Gastroesophageal sphincter (tissue), 4 donors: Measurements from ENCODE around the gene KIF2A. TPM values are rescaled to one million over a fixed set of nuclear protein-coding genes. Genes with fewer than 3 reads are reported as not detected.

Experiments used
- ATAC-seq: fragments of 150-250 bp; one replicate; pipeline ENCODE4 v1.9.1; 2016; ENCODE audit warnings: mild to moderate bottlenecking, moderate library complexity
- H3K27ac ChIP-seq, 4 donors: fragments of 200-600 bp; sonication (generic) in 3 of 4; 1 replicate in 3 of 4; 2 replicates in 1 of 4; pipeline ENCODE4 v1.5.1; 2016 to 2019
- H3K27me3 ChIP-seq: fragments of 200-600 bp; sonication (generic); one replicate; pipeline ENCODE4 v1.5.1; 2019
- H3K36me3 ChIP-seq, 2 donors: fragments of 200-600 bp; sonication (generic); one replicate each; pipeline ENCODE4 v1.5.1; 2019; ENCODE audit warnings: control low read depth in 1 of 2
- H3K4me1 ChIP-seq, 3 donors: fragments of 200-600 bp; sonication (generic); 1 replicate in 2 of 3; 2 replicates in 1 of 3; pipeline ENCODE4 v1.5.1; 2016 to 2019; ENCODE audit warnings: control low read depth in 2 of 3
- H3K4me3 ChIP-seq, 2 donors: fragments of 200-600 bp; sonication (generic); one replicate each; pipeline ENCODE4 v1.5.1; 2019; ENCODE audit warnings: mild to moderate bottlenecking in 1 of 2, moderate library complexity in 1 of 2
- H3K9me3 ChIP-seq, 3 donors: fragments of 200-600 bp; sonication (generic); one replicate each; pipeline ENCODE4 v1.5.1; 2017 to 2019; ENCODE audit warnings: control low read depth in 2 of 3
- CTCF ChIP-seq, 4 experiments: fragments of 200-600 bp in 2 of 4; fragments of 450-650 bp in 2 of 4; sonication (generic) in 1 of 4; IDR thresholded peaks; one replicate each; pipeline ENCODE4 v1.5.1; 2017 to 2019; ENCODE audit warnings: antibody characterized with exemption in 4 of 4, mild to moderate bottlenecking in 2 of 4, moderate library complexity in 2 of 4
- EP300 ChIP-seq: sonication (generic); formaldehyde crosslinking; IDR thresholded peaks from one replicate; pipeline ENCODE4 v1.6.1; 2017; ENCODE audit warnings: antibody characterized with exemption, mild to moderate bottlenecking
- POLR2A ChIP-seq, 2 donors: fragments of 450-650 bp; IDR thresholded peaks; one replicate each; pipeline ENCODE4 v1.6.1; 2017; ENCODE audit warnings: antibody characterized with exemption in 2 of 2, mild to moderate bottlenecking in 2 of 2, moderate library complexity in 1 of 2
- POLR2AphosphoS5 ChIP-seq: sonication (generic); formaldehyde crosslinking; IDR thresholded peaks from one replicate; pipeline ENCODE4 v1.6.1; 2017; ENCODE audit warnings: antibody characterized with exemption
- WGBS, 2 donors: methylation state at CpG; one replicate each; pipeline ENCODE4 v1.1.5; 2018; ENCODE audit warnings: low coverage in 1 of 2; 5-methylcytosine and 5-hydroxymethylcytosine counted together
- total RNA-seq, 4 donors: library from RNA; depleted of rRNA; stranded (reverse); fragments of >200 nt; gene quantifications; one replicate each; pipeline ENCODE4 v1.1.0, GENCODE V29; 2016

KIF2A gene
- total RNA-seq, 4 donors from 2014 or later = 27.1 to 50.6 (median 33.6) TPM

GRCh38 chr5:62306896-62307689 lies 1.1 kb downstream of the KIF2A start:
- H3K4me3 ChIP-seq = peak overlapping the region; percentile 80 to 99
- ATAC-seq = no peak
- H3K27ac ChIP-seq = peak overlapping the region; percentile 63 to 94 (median 93)
- peaks cover 5 to 50% (median 5%) of the 10 kb centered on the region in 3 donors for H3K4me1 ChIP-seq
- WGBS, 2 donors = 0 to 3% methylated on average over 15 to 18 of the region's 33 CpGs
- TF ChIP-seq POLR2AphosphoS5 (no peak), CTCF (IDR thresholded peaks at IDR 0.05) (no peak), EP300 (no peak), POLR2A (IDR thresholded peaks at IDR 0.05) (no peak)
- no peaks in the 10 kb centered on the region for H3K36me3 ChIP-seq
- no peaks in the 10 kb centered on the region for H3K27me3 ChIP-seq
- no peaks in the 10 kb centered on the region for H3K9me3 ChIP-seq

GRCh38 chr5:62308439-62308838 lies 2.4 kb downstream of the KIF2A start:
- no peaks in the 10 kb centered on the region for H3K9me3 ChIP-seq
- ATAC-seq = no peak
- H3K27me3 ChIP-seq = no peaks in the 10 kb centered on the region
- H3K27ac ChIP-seq = no peak overlapping the region
- H3K36me3 ChIP-seq = no peaks in the 10 kb centered on the region
- peaks cover 5 to 61% (median 7%) of the 10 kb centered on the region in 3 donors for H3K4me1 ChIP-seq
- TF ChIP-seq CTCF (IDR thresholded peaks at IDR 0.05) (no peak), POLR2AphosphoS5 (no peak), EP300 (no peak), POLR2A (IDR thresholded peaks at IDR 0.05) (no peak)
- WGBS, 2 donors = 85 to 93% methylated on average over 5 to 6 of the region's 6 CpGs
- no peak overlapping the region for H3K4me3 ChIP-seq

GRCh38 chr5:62309107-62309506 lies 3.1 kb downstream of the KIF2A start:
- H3K4me1 ChIP-seq = peaks cover 5 to 61% (median 7%) of the 10 kb centered on the region in 3 donors
- TF ChIP-seq POLR2A (IDR thresholded peaks at IDR 0.05) = no peak
- TF ChIP-seq POLR2AphosphoS5 = no peak
- no peak for TF ChIP-seq CTCF (IDR thresholded peaks at IDR 0.05)
- no peak for TF ChIP-seq EP300
- no peak overlapping the region for H3K4me3 ChIP-seq
- no peaks in the 10 kb centered on the region for H3K27me3 ChIP-seq
- H3K27ac ChIP-seq = no peak overlapping the region
- ATAC-seq = no peak
- no peaks in the 10 kb centered on the region for H3K36me3 ChIP-seq
- H3K9me3 ChIP-seq = no peaks in the 10 kb centered on the region
- 77 to 83% methylated on average over 4 of the region's 4 CpGs for WGBS, 2 donors

- TF ChIP-seq POLR2AphosphoS5 (no peak), CTCF (IDR thresholded peaks at IDR 0.05) (no peak), POLR2A (IDR thresholded peaks at IDR 0.05) (no peak), EP300 (no peak)
- Histone ChIP-seq H3K27me3 (no peaks in the 10 kb centered on the region), H3K4me3 (no peak overlapping the region), H3K4me1 (peaks cover 5 to 58% (median 7%) of the 10 kb centered on the region in 3 donors), H3K36me3 (no peaks in the 10 kb centered on the region), H3K27ac (no peak overlapping the region), H3K9me3 (no peaks in the 10 kb centered on the region)
- ATAC-seq = no peak
- WGBS, 2 donors = 58 to 75% methylated on average over 5 of the region's 5 CpGs
These were observed 4.6 kb downstream of the KIF2A start for GRCh38 chr5:62310426-62311143.
